HEK293 (cell line): Measurements from ENCODE around the gene MEIG1.
A peak's percentile ranks its signal among the peaks of the same experiment; 100 is the strongest.

ENCODE experiments used
- BCL11B ChIP-seq: fragments of 450-650 bp; formaldehyde crosslinking; IDR thresholded peaks from 2 replicates; pipeline ENCODE4 v1.5.1; 2016; ENCODE audit warnings: low read depth, missing biosample characterization, missing genetic modification characterization
- INSM2 ChIP-seq: fragments of 450-650 bp; formaldehyde crosslinking; IDR thresholded peaks from 2 replicates; pipeline ENCODE4 v1.5.1; 2016; ENCODE audit warnings: missing biosample characterization, missing genetic modification characterization
- KLF7 ChIP-seq: fragments of 450-650 bp; formaldehyde crosslinking; IDR thresholded peaks from 2 replicates; pipeline ENCODE4 v1.5.1; 2016; ENCODE audit warnings: missing biosample characterization, missing genetic modification characterization, borderline replicate concordance
- PRDM1 ChIP-seq: fragments of 450-650 bp; formaldehyde crosslinking; IDR thresholded peaks from 2 replicates; pipeline ENCODE4; 2016; ENCODE audit warnings: missing biosample characterization, missing genetic modification characterization
- REPIN1 ChIP-seq: fragments of 450-650 bp; formaldehyde crosslinking; IDR thresholded peaks from 2 replicates; pipeline ENCODE4 v1.5.1; 2017; ENCODE audit warnings: missing biosample characterization, missing genetic modification characterization, low read depth
- SP3 ChIP-seq: fragments of 450-650 bp; formaldehyde crosslinking; IDR thresholded peaks from 2 replicates; pipeline ENCODE4 v1.5.1; 2016; ENCODE audit warnings: missing biosample characterization, missing genetic modification characterization
- WT1 ChIP-seq: fragments of 450-650 bp; formaldehyde crosslinking; IDR thresholded peaks from 2 replicates; pipeline ENCODE4 v1.5.1; 2016; ENCODE audit warnings: missing biosample characterization, missing genetic modification characterization
- ZFP37 ChIP-seq: fragments of 450-650 bp; formaldehyde crosslinking; IDR thresholded peaks from 2 replicates; pipeline ENCODE4 v1.5.1; 2016; ENCODE audit warnings: missing biosample characterization, missing genetic modification characterization
- ZFP41 ChIP-seq: fragments of 450-650 bp; formaldehyde crosslinking; IDR thresholded peaks from 2 replicates; pipeline ENCODE4 v1.5.1; 2016; ENCODE audit warnings: missing biosample characterization, missing genetic modification characterization, borderline replicate concordance
- ZNF133 ChIP-seq: fragments of 450-650 bp; formaldehyde crosslinking; IDR thresholded peaks from 2 replicates; pipeline ENCODE4 v1.5.1; 2016; ENCODE audit warnings: missing biosample characterization, missing genetic modification characterization
- ZNF2 ChIP-seq: fragments of 450-650 bp; formaldehyde crosslinking; IDR thresholded peaks from 2 replicates; pipeline ENCODE4 v1.5.1; 2016; ENCODE audit warnings: missing biosample characterization, missing genetic modification characterization
- ZNF324 ChIP-seq: fragments of 450-650 bp; formaldehyde crosslinking; IDR thresholded peaks from 2 replicates; pipeline ENCODE4 v1.5.1; 2016; ENCODE audit warnings: missing biosample characterization, missing genetic modification characterization
- ZNF366 ChIP-seq: fragments of 450-650 bp; formaldehyde crosslinking; conservative IDR thresholded peaks from 2 replicates; pipeline ENCODE4 v1.5.1; 2016; ENCODE audit warnings: missing biosample characterization, missing genetic modification characterization
- ZNF394 ChIP-seq: fragments of 450-650 bp; formaldehyde crosslinking; IDR thresholded peaks from 2 replicates; pipeline ENCODE4 v1.5.1; 2016; ENCODE audit warnings: missing biosample characterization, missing genetic modification characterization, mild to moderate bottlenecking, moderate library complexity, borderline replicate concordance
- ZNF398 ChIP-seq: fragments of 450-650 bp; formaldehyde crosslinking; IDR thresholded peaks from 2 replicates; pipeline ENCODE4 v1.5.1; 2017; ENCODE audit warnings: missing biosample characterization, missing genetic modification characterization
- ZNF600 ChIP-seq: fragments of 450-650 bp; formaldehyde crosslinking; IDR thresholded peaks from 2 replicates; pipeline ENCODE4 v1.5.1; 2016; ENCODE audit warnings: missing biosample characterization, missing genetic modification characterization
- ZNF660 ChIP-seq: fragments of 450-650 bp; IDR thresholded peaks from 2 replicates; pipeline ENCODE4 v1.5.1; 2018; ENCODE audit warnings: missing biosample characterization, mild to moderate bottlenecking, missing genetic modification characterization
- ZNF670 ChIP-seq: fragments of 450-650 bp; formaldehyde crosslinking; IDR thresholded peaks from 2 replicates; pipeline ENCODE4 v1.5.1; 2016; ENCODE audit warnings: missing biosample characterization, missing genetic modification characterization, low read depth
- ZNF704 ChIP-seq: fragments of 450-650 bp; formaldehyde crosslinking; IDR thresholded peaks from 2 replicates; pipeline ENCODE4 v1.5.1; 2016; ENCODE audit warnings: missing biosample characterization, missing genetic modification characterization
- ZNF76 ChIP-seq: fragments of 450-650 bp; formaldehyde crosslinking; IDR thresholded peaks from 2 replicates; pipeline ENCODE4; 2016; ENCODE audit warnings: low read depth, missing biosample characterization, missing genetic modification characterization, borderline replicate concordance
- ZNF843 ChIP-seq: fragments of 450-650 bp; formaldehyde crosslinking; IDR thresholded peaks from 2 replicates; pipeline ENCODE4 v1.5.1; 2016; ENCODE audit warnings: missing biosample characterization, missing genetic modification characterization
- ZXDB ChIP-seq: fragments of 450-650 bp; formaldehyde crosslinking; IDR thresholded peaks from 2 replicates; pipeline ENCODE4 v1.5.1; 2016; ENCODE audit warnings: missing biosample characterization, missing genetic modification characterization
- TF ChIP-seq, protein P1 (sequence below): fragments of 450-650 bp; formaldehyde crosslinking; conservative IDR thresholded peaks from 2 replicates; pipeline ENCODE4 v1.5.1; 2016; ENCODE audit warnings: low read depth, missing biosample characterization, missing genetic modification characterization
- TF ChIP-seq, protein P2 (sequence below): fragments of 450-650 bp; formaldehyde crosslinking; IDR thresholded peaks from 2 replicates; pipeline ENCODE4 v1.5.1; 2016; ENCODE audit warnings: missing biosample characterization, missing genetic modification characterization
- TF ChIP-seq, protein P3 (sequence below): fragments of 450-650 bp; formaldehyde crosslinking; optimal IDR thresholded peaks from 2 replicates; pipeline ENCODE3; 2016; ENCODE audit warnings: missing biosample characterization, mild to moderate bottlenecking, missing genetic modification characterization
- TF ChIP-seq, protein P4 (sequence below): fragments of 450-650 bp; formaldehyde crosslinking; IDR thresholded peaks from 2 replicates; pipeline ENCODE4 v1.5.1; 2017; ENCODE audit warnings: missing biosample characterization, missing genetic modification characterization

The MEIG1 gene

GRCh38 chr10:14954001-14954770 is 5.0 kb upstream of the MEIG1 start, which contains the start of gene DCLRE1C (continued):
- TF ChIP-seq ZNF324 (tag by site-specific recombination) (peak; percentile 67; the same call in 1 of the 2 replicates), ZXDB (peak; percentile 89), PRDM1 (peak; percentile 78), ZNF600 (tag by site-specific recombination) (peak; percentile 94), ZNF366 (tag by site-specific recombination) (0 out of 2 replicates have a peak, but pooled peaks have one; percentile 25), WT1 (0 out of 2 replicates have a peak, but pooled peaks have one; percentile 28), ZNF394 (tag by site-specific recombination) (0 out of 2 replicates have a peak, but pooled peaks have one; percentile 21), INSM2 (tag by site-specific recombination) (peak; percentile 65; the same call in 1 of the 2 replicates), ZNF704 (tag by site-specific recombination) (no peak), ZFP41 (tag by site-specific recombination) (no peak), ZNF76 (tag by site-specific recombination) (peak; percentile 55; the same call in 1 of the 2 replicates), ZNF2 (tag by site-specific recombination) (peak; percentile 80; the same call in 1 of the 2 replicates), ZFP37 (tag by site-specific recombination) (peak; percentile 64; the same call in 1 of the 2 replicates), ZNF398 (peak; percentile 41; the same call in 1 of the 2 replicates), REPIN1 (tag by site-specific recombination) (no peak), KLF7 (peak; percentile 58; the same call in 1 of the 2 replicates), ZNF133 (tag by site-specific recombination) (no peak), SP3 (tag by site-specific recombination) (peak; percentile 70), BCL11B (tag by site-specific recombination) (peak; percentile 60; the same call in 1 of the 2 replicates), ZNF670 (tag by site-specific recombination) (no peak), ZNF660 (tag by site-specific recombination) (peak; percentile 79), ZNF843 (tag by site-specific recombination) (peak; percentile 8; the same call in 1 of the 2 replicates)
- TF ChIP-seq, protein P1, sequence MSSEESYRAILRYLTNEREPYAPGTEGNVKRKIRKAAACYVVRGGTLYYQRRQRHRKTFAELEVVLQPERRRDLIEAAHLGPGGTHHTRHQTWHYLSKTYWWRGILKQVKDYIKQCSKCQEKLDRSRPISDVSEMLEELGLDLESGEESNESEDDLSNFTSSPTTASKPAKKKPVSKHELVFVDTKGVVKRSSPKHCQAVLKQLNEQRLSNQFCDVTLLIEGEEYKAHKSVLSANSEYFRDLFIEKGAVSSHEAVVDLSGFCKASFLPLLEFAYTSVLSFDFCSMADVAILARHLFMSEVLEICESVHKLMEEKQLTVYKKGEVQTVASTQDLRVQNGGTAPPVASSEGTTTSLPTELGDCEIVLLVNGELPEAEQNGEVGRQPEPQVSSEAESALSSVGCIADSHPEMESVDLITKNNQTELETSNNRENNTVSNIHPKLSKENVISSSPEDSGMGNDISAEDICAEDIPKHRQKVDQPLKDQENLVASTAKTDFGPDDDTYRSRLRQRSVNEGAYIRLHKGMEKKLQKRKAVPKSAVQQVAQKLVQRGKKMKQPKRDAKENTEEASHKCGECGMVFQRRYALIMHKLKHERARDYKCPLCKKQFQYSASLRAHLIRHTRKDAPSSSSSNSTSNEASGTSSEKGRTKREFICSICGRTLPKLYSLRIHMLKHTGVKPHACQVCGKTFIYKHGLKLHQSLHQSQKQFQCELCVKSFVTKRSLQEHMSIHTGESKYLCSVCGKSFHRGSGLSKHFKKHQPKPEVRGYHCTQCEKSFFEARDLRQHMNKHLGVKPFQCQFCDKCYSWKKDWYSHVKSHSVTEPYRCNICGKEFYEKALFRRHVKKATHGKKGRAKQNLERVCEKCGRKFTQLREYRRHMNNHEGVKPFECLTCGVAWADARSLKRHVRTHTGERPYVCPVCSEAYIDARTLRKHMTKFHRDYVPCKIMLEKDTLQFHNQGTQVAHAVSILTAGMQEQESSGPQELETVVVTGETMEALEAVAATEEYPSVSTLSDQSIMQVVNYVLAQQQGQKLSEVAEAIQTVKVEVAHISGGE (tag by site-specific recombination) = peak; percentile 91
- TF ChIP-seq, protein P2, sequence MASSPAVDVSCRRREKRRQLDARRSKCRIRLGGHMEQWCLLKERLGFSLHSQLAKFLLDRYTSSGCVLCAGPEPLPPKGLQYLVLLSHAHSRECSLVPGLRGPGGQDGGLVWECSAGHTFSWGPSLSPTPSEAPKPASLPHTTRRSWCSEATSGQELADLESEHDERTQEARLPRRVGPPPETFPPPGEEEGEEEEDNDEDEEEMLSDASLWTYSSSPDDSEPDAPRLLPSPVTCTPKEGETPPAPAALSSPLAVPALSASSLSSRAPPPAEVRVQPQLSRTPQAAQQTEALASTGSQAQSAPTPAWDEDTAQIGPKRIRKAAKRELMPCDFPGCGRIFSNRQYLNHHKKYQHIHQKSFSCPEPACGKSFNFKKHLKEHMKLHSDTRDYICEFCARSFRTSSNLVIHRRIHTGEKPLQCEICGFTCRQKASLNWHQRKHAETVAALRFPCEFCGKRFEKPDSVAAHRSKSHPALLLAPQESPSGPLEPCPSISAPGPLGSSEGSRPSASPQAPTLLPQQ (tag by site-specific recombination) = peak; percentile 90
- TF ChIP-seq, protein P3, sequence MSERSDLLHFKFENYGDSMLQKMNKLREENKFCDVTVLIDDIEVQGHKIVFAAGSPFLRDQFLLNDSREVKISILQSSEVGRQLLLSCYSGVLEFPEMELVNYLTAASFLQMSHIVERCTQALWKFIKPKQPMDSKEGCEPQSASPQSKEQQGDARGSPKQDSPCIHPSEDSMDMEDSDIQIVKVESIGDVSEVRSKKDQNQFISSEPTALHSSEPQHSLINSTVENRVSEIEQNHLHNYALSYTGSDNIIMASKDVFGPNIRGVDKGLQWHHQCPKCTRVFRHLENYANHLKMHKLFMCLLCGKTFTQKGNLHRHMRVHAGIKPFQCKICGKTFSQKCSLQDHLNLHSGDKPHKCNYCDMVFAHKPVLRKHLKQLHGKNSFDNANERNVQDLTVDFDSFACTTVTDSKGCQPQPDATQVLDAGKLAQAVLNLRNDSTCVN = peak; percentile 70
- TF ChIP-seq, protein P4, sequence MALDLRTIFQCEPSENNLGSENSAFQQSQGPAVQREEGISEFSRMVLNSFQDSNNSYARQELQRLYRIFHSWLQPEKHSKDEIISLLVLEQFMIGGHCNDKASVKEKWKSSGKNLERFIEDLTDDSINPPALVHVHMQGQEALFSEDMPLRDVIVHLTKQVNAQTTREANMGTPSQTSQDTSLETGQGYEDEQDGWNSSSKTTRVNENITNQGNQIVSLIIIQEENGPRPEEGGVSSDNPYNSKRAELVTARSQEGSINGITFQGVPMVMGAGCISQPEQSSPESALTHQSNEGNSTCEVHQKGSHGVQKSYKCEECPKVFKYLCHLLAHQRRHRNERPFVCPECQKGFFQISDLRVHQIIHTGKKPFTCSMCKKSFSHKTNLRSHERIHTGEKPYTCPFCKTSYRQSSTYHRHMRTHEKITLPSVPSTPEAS (tag by site-specific recombination) = 0 out of 2 replicates have a peak, but pooled peaks have one; percentile 8
